NCI-H1092 (cell line): ENCODE measurements around the gene FAT2.
"Not testable (repeated sequence)": the region's sequence is repeated elsewhere in the genome, so short reads cannot be mapped to it uniquely, and the experiment has no call there.

Experiments
- DNase-seq: peaks from one replicate; lab custom pipeline; 2025; lab: John Stamatoyannopoulos, UW

The FAT2 gene

DNA sequence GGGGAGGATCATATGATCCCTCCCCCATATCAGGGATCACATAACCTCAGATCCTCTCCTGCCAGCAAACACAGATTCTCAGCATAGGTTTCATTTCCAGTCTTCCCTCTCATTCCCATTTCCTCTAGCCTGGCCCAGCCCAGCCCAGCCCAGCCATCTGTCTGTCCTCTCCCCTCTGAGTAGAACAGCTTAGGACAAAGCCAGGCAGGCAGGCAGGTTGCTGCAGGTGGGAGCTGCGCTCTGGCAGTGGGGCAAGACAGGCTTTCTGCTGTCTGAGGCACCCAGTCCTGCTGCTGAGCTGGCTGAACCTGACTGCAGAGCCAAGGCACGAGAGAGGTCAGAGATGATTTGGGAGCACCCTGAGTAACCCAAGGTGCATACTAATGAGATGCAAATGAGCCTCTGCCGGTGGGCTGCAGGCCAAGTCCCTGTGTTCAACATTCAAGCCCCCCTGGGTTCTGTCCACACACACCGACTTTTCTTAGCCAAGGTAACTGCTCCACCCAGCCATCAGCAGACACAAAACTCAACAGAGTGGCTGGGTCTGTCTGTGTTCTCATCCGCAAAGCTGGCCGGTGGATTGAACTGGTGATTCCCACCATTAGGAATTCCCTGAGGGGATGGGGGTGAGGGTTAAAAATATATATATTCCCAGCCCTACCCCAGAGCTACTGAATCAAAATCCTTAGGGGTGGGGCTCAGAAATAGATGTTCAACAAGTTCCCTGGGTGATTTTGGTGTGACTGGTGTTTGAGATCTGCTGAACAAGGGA, 9.1 kb downstream of the FAT2 start:
- DNase-seq: no peak

DNA sequence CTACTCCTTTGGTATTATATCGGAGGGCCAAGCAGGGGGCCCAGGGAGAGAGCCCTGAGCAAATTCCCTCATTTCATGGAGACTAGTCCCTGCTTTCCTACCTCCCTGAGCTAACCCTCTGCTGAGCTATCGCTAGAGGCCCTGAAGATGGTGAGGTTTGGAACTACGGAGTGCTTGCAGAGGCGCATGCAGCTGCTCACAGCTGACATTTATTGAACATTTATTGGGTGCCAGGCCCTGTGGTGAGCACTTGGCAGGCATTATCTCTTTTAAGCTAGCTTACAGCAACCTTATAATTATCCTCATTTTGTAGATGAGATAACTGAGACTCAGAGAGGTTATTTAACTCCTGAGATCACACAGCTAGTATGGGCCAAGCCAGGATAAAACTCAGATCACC, 9.8 kb downstream of the FAT2 start:
- no peak for DNase-seq

DNA sequence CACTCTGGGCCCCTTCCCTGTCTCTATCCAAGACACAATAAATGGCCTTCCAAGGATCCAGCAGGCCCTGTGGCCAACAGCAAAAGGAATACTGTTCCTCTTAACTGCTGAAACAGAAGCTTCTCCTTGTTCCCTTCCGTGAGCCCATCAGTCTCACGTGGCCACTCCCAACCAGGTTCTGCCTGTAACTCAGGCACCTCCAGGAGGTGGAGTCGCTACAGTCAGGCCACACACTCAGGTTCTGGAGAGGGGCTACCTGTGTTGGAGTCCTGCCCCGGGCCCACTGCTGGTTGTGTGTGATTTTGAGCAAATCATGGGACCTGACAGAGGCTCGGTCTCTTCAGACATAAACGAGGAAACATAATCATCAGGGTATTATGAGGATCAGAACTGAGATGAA, 10.3 kb downstream of the FAT2 start:
- DNase-seq: no peak

DNA sequence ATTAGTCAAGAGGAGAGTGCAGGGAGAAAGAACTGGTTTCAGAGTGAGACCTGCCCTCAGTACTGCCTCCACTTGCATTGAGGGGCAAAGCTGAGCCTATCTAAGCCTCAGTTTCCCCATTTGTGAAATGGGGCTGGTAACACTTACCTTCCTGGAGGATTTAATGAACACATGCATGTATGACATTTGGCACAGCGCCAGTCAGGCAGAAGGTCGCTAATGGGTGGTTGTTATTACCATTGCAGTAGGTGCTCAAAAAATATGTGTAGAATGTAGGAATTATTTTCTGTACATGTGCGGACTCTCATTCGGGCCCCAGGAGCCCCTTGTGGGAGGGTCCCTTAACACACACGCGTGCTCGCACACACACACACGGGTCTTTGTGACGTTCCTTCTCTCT, 10.9 kb downstream of the FAT2 start:
- DNase-seq: no peak

DNA sequence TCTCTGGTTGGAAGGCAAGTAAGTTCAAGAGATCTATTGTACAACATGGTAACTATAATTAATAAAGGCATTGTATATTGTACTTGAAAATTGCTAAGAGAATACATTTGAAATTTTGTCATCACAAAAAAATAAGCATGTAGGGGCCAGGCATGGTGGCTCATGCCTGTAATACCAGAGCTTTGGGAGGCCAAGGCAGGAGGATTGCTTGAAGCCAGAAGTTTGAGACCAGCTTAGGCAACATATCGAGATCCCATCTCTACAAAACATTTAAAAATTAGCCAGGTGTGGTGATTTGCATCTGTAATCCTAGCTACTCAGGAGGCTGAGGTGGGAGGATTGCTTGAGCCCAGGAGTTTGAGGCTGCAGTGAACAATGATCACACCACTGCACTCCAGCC, 12.0 kb downstream of the FAT2 start:
- DNase-seq: not testable (repeated sequence)

DNA sequence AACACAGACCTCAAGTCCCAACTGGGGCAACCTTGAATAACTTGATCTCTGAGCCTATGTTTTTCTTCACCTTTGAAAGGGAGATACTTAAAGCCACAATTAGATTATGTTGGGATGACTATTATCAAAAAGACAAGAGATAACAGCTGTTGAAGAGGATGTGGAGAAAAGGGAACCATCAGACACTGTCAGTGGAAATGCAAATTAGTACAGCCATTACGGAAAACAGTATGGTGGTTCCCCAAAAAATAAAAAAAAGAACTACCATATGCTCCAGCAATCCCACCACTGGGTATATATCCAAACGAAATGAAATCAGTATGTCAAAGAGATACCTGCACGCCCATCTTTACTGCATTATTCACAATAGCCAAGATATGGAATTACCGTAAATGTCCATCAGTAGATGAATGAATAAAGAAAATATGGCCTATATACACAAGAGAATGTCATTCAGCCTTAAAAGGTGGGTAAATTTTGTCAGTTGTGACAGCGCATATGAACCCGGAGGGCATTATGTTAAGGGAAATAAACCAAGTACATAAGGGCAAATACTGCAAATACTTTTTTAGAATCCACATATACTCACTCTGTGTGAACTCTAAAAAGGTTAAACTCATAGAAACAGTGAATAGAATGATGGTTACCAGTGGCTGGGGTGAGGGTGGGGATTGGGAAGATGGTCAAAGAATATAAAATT, 12.7 kb downstream of the FAT2 start:
- no peak for DNase-seq

DNA sequence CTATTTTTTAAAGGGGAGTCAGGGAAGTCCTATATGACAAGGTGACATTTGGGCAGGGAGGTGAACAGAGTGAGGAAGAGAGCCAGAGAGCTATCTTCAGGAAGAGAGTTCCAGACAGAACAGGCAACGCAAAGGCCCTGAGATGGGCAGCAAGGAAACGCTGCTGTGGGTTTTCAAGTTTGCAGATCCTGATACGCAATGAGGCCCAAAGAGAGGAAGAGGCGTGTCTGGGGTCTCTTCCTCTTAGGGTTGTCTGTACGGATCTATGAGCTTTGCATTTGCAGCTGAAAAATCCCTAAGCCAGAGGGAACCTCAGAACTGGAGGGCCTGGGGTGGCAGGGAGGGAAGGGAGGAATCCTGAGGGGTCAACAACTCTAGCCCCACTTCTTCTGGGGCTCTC, 13.6 kb downstream of the FAT2 start:
- DNase-seq: no peak

DNA sequence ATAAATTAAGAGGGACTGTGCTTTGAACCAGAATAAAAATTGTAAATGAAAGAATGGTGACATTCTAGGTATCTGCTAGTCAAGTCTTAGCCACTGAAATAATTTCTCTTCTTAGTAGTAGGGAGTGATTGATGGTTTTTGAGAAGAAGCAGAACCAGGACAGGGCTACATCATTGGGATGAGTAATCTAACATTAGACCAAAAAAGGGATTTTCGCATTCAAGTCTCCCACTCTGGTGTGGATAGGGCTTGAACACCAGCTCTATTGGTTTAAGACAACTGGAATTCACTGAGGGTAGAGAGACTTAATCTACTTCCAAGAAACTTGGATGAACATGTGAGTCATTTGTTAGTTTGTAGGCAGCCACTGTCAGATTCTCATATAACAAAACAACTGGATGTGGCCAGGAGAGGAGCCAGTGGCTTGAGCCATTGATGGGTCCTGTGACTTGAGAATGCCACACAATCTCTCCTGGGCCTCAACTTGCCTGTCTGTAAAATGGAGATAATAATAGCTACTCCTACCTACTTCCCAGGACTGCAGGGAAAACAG, 16.6 kb downstream of the FAT2 start:
- no peak for DNase-seq

DNA sequence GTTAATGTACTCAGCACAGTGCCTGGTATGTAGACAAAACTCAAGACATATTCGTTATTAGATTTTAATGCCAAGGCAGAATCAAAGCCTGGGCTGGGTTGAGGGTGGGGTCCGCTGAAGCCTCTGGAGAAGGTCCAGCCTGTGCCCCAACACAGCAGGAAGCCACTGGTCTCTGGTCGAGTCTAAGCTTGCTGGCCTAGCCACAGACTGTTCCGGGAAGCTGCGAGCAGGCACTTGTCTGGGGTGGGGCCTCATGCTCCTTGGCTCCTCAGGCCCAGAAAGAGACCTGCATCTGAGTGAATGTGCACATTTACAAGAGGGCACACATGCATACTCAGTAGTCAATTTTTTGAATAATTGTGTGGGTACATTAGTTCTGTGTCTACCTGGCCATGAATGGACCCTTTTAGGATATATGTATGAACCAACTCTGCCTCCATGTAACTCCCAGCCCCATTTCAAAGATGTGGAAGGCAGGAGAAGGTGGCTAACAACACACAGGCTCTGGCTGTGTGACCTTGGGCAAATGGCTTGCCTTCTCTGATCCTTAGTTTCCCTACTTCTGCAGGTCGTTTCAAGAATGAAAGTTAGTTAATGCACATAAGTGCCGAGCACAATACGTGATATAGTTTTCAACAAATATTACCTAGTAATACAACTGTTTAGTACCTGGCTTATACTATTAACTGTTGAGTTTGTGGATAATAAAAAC, 18.3 kb downstream of the FAT2 start:
- no peak for DNase-seq

DNA sequence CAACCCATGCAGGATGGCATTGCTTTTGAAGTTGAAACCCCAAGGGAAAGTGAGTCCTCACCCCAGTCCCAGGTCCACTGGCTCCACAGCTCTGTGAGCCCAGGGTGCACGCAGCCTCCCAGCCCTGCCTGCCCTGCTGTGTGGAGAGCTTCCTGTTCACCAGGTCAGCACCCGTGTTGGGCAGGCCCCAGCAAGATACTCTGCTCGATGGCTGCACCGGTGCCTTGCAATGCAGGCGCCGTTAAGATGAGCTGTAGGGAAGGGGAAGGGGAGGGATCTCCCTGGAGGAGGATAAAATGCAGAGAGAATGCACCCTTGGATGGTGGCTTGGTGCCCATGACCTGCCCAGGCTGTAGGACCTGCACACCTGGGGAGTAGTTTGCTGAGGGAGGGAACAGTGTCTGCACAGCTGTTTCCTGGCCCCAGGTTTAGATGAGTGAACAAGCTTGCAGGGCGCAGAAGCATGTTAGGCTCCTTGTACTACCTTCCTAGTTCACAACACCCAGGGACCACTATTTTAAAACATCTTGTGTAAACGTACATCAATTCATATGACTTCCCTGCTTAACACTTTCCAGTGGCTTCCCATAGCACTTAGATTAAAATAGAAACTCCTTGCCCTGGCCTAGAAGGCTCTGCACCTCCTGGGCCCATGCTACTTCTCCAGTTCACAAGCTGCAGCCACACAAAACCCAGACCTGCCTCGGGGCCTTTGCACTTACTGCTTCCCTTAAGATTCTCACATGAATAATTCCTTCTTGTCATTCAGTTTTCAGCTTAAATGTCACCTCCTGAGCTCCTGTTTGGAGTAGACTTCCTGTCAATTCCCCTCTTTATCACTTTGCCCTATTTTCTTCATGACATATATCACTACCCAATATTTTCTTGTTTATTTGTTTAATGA, 19.6 kb downstream of the FAT2 start:
- DNase-seq: no peak

DNA sequence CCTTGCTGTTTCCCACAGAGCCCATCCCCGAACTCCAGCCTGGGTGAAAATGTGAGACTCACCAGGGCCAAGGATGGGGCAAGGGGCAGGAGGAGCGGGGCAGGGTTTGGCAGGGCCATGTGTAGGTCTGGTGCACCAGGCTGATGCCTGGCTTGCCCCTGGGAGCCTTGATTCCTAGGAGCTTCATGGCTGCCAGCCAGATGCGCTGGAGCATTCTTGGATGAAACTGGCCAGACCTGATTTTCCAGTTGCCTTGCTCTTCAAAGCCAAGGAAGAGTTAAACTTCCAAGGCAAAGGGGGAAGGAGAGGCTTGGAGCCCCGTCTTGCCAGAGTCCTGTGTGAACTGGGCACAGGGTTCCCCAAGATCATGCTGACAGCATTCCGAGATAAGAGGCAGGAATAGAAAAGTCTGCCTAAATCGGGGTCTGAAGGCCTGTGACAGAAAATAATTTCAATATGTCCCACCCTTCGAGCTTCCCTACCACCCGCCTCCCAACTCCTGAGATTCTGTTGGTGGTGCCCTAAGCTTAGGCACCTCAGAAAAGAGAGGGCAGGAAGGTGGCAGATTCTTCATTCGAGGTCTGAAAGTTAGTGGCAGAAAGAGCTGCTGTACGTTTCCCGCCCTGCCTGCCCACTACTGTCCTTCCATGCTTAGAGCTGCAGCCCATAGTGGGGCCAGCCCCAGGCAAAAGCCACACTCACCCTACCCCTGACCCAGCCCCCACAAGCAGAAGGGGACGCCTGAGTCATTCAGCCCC, 20.4 kb downstream of the FAT2 start:
- DNase-seq: no peak

DNA sequence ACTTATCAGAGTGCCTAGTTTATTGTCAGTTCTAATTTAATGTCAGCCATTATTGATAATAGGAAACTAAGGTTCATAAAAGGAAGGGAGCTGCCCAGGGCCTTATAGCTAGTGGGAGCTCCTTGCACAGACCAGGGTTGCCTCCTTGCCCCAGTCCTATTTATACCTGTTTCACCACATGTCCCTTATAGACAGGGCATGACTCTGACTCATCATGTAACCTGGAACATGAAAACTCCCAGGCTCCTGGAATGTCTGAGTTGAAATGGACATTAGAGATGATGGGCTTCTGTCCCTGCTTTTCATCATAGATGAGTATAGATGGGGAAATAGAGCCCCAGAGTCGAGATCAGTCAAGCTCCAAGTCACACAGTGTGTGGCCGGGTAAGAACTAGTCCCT, 21.1 kb downstream of the FAT2 start:
- no peak for DNase-seq

DNA sequence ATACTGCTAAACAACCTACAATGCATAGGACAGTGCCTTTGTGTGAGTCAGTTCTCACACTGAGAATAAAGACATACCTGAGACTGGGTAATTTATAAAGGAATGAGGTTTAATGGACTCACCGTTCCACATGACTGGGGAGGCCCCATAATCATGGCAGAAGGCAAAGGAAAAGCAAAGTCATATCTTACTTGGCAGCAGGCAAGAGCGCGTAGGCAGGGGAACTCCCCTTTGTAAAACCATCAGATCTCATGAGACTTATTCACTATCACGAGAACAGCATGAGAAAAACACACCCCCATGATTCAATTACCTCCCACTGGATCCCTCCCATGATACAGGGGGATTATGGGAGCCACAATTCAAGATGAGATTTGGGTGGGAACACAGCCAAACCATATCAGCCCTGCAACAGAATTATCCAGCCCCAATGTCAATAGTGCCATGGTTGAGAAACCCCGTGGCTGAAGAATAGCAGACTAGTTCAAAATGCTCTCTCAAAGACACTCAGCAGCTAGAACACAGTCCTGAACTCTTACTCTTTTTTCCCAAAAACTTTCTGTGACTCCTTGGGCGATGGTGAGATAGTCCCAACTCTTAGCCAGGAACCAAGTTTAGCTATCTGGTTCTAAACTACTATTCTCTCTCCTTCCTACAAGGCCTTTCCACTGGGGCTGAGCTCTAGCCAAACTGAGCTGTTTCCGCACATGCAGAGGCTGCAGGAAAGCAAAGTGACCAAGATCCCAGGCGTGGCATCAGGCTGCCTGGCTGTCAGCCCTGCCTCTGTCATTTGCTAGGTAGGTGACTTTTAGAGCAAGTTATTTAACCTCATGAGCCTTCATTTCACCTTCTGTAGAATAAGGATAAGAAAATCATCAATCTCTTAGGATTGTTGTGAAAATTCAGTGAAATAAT, 21.7 kb downstream of the FAT2 start:
- DNase-seq: no peak

DNA sequence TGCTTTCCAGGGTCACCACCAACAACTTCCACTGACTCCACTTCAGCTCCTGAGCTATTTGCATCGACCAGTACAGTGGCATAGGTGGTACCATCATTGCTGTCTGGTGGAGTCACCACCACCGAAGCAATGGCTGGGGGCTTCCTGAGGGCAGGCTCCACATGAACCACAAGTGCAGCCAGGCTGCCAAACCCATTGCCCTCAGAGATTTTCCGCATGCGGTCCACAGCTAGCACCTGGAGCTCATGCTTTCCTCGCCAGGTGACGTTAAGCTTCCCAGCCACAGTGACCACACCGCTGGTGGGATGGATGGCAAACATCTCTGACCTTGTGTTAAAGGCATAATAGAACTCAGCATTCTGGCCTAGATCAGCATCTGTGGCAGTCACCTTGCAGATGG, 23.1 kb downstream of the FAT2 start:
- DNase-seq: no peak

DNA sequence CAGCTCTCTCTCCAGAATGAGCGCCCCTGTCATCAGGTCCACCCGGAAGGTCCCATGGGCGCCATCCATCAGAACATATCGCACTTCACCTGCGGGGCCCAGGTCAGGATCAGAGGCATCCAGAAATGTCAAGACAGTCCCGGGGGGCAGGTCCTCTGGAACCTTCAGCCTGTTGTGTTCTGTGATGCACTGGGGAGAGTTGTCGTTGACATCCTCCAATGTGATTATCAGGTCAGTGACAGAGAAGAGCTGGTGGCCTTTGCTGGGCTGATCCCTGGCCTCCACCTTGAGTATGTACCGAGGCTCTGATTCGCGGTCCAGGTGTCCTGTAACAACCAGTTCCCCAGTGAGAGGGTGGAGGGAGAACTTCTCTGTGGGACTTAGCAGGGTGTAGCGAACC, 25.2 kb downstream of the FAT2 start:
- no peak for DNase-seq

DNA sequence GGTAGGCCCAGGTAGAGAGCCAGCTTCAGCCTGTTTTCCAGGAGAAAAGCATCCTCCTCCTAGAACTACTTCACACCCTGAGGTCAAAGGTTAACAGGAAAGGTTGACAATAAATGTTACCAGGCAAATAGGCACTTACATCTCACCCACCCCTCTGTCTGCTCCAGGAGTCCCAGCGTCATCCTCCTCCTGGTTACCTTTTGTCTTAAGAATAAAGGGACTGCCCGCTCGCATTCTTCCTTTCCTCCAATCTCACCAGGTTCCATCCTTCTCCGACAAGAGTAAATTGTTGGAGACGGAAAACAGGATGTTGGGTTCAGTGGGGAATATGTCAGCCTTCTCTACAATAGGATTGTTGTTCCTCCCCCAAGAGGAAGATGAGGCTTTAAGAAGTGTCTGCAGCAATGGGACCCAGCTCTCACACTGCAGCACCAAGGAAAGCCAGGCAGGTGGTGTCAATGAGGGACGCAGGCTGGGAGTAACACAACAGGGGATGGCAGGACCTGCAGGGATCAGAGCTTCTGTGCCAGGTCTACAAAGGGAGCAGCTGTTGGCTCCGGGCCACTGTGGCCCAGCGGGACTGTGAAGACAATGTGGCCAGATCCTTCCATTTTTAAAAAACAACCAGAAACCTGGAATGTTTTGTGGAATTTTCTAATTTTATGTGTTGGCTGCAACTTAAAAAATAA, 29.0 kb downstream of the FAT2 start:
- no peak for DNase-seq

DNA sequence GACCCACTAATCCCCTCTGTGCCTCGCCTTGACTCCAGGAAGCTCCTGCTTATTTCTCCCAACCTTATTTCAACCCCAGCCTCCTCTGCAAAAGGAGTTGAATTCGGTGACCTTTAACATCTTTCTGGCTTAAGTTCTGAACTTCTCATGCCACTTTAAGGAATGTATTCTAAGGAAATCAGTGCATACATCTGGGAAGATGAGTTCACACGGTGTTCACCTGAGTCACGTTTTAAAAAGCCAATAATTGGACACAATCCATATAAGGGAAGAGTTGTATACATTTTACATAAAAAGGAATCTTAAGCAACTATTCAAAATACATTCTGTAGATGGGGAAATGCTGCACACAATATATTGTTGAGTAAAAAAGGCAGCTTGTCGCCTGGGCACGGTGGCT, 33.2 kb downstream of the FAT2 start:
- no peak for DNase-seq

DNA sequence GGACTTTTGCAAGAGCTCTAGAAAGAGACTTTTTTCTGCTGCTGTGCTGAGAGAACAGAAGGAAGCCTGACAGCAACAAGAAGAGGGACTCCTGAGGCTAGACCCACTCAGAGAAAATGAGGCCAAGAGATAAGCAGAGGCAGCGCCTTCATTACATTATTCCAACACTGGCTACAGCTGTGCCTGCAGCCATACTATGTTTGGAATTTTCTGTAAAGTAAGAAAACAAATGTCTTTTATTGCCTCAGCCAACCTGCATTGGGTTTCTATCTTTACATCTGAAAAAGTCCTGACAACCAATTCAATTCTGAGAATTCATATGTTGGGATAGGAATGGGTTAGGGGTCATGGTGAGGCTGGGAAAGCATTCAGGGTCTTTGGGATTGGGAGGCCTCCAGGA, 33.7 kb downstream of the FAT2 start:
- DNase-seq: no peak

DNA sequence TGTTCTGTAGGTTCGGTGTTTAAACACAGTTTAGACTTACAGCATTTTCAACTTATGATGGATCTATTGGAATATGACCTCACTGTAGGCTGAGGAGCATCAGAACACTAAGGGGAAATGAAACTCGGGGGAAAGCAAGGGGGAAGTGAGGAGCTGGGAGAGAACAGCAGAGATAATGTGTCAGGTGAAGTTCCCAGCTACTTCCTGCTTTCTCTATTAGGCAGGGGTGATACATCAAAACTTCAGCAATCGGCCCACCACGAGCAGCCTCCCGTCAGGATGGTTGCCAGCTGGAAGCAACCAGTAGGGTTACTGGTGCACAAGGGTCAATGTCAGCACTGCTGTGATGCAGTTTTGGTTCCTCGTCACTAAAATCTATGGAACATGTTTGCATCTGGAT, 34.3 kb downstream of the FAT2 start:
- DNase-seq: no peak
